B cell (primary cell): ENCODE data around the gene URB1. TPM values are rescaled to one million over a fixed set of nuclear protein-coding genes. Genes with fewer than 3 reads are reported as not detected.

Experiments
- ATAC-seq: fragments of 200-7000 bp; cut with Tn5 transposase; one replicate; pipeline ENCODE4 v1.10.0; 2021; ENCODE audit warnings: low read depth, mild to moderate bottlenecking, moderate number of reproducible peaks, moderate library complexity
- CTCF ChIA-PET: fragments of 350-600 bp; sonication (Branson Sonifier 250); formaldehyde crosslinking; loops from one replicate; lab custom pipeline; 2021; ENCODE audit warnings: antibody characterized with exemption, inconsistent platforms; lab: Charles Lee
- POLR2A ChIA-PET: fragments of 350-600 bp; sonication (Branson Sonifier 250); formaldehyde crosslinking; loops from one replicate; lab custom pipeline; 2021; ENCODE audit warnings: antibody characterized with exemption; lab: Charles Lee
- DNase-seq: peaks from one replicate; pipeline ENCODE4 v3.0.0; 2013
- H2AFZ ChIP-seq: 2 replicates; pipeline ENCODE4 v1.6.1; 2012; ENCODE audit warnings: mild to moderate bottlenecking, low read depth, low read length; ENCODE audit not compliant: insufficient read depth, poor library complexity, severe bottlenecking
- H3K27ac ChIP-seq, 2 donors: 1 replicate in 1 of 2; 2 replicates in 1 of 2; pipeline ENCODE4 v1.5.1; 2012 to 2013; ENCODE audit warnings: low read length in 2 of 2, mild to moderate bottlenecking in 2 of 2, moderate library complexity in 1 of 2
- H3K27me3 ChIP-seq, 4 experiments: fragments of 200-600 bp in 1 of 4; sonication (generic) in 1 of 4; replicated peaks in 1 of 4; 1 replicate in 2 of 4; 2 replicates in 2 of 4; pipeline versions ENCODE4 v1.6.1 to v1.7.0; 2013 to 2016; ENCODE audit warnings: low read length in 3 of 4, mild to moderate bottlenecking in 2 of 4, mixed read lengths in 1 of 4, moderate library complexity in 1 of 4; ENCODE audit not compliant: insufficient read depth in 4 of 4, control insufficient read depth in 3 of 4; ENCODE audit errors: control extremely low read depth in 1 of 4
- H3K36me3 ChIP-seq, 2 experiments: replicated peaks in 1 of 2; 1 replicate in 1 of 2; 2 replicates in 1 of 2; pipeline versions ENCODE4 v1.6.1 to v1.7.1; 2013; ENCODE audit warnings: low read length in 1 of 2; ENCODE audit not compliant: insufficient read depth in 2 of 2, control insufficient read depth in 1 of 2; ENCODE audit errors: control extremely low read depth in 1 of 2, extremely low read depth in 1 of 2
- H3K4me1 ChIP-seq, 2 donors: fragments of 200-600 bp in 1 of 2; sonication (generic) in 1 of 2; 1 replicate in 1 of 2; 2 replicates in 1 of 2; pipeline versions ENCODE4 v1.5.1 to v1.6.1; 2013 to 2017; ENCODE audit warnings: low read length in 2 of 2; ENCODE audit not compliant: control insufficient read depth in 2 of 2, insufficient read depth in 2 of 2
- H3K4me2 ChIP-seq: replicated peaks from 2 replicates; pipeline ENCODE3; 2012; ENCODE audit warnings: mild to moderate bottlenecking, low read depth, low read length; ENCODE audit not compliant: poor library complexity, severe bottlenecking
- H3K4me3 ChIP-seq, 5 experiments: fragments of 200-600 bp in 1 of 5; sonication (generic) in 1 of 5; 1 replicate in 3 of 5; 2 replicates in 2 of 5; pipeline versions ENCODE4 v1.5.1 to v1.7.0; 2011 to 2016; ENCODE audit warnings: low read length in 4 of 5, mild to moderate bottlenecking in 4 of 5, low read depth in 2 of 5, control low read depth in 1 of 5, moderate library complexity in 1 of 5; ENCODE audit not compliant: insufficient read depth in 1 of 5; ENCODE audit errors: control extremely low read depth in 1 of 5, extremely low read depth in 1 of 5
- H3K79me2 ChIP-seq: fragments of 200-600 bp; sonication (generic); one replicate; pipeline ENCODE4 v1.6.0; 2016; ENCODE audit warnings: low read length; ENCODE audit not compliant: control insufficient read depth, insufficient read depth
- H3K9ac ChIP-seq: fragments of 200-600 bp; sonication (generic); 2 replicates; pipeline ENCODE4 v1.6.1; 2017; ENCODE audit warnings: mild to moderate bottlenecking, low read length, moderate library complexity
- H3K9me3 ChIP-seq, 3 donors: one replicate each; pipeline versions ENCODE4 v1.6.1 to v1.7.1; 2013; ENCODE audit warnings: low read length in 2 of 3; ENCODE audit not compliant: control insufficient read depth in 2 of 3, insufficient read depth in 1 of 3; ENCODE audit errors: control extremely low read depth in 1 of 3
- H4K20me1 ChIP-seq: 2 replicates; pipeline ENCODE4 v1.6.0; 2012; ENCODE audit warnings: mild to moderate bottlenecking, low read length; ENCODE audit not compliant: insufficient read depth, control insufficient read depth, poor library complexity, severe bottlenecking
- H3K27ac Mint-ChIP-seq: one replicate; pipeline ENCODE4 v1.8.0; 2021; ENCODE audit warnings: mixed read lengths
- H3K27me3 Mint-ChIP-seq: one replicate; pipeline ENCODE4 v1.8.0; 2021; ENCODE audit warnings: mixed read lengths
- H3K4me1 Mint-ChIP-seq: one replicate; pipeline ENCODE4 v1.8.0; 2021; ENCODE audit warnings: mixed read lengths
- H3K4me3 Mint-ChIP-seq: one replicate; pipeline ENCODE4 v1.8.0; 2021; ENCODE audit warnings: mixed read lengths
- H3K9me3 Mint-ChIP-seq: one replicate; pipeline ENCODE4 v1.8.0; 2022; ENCODE audit warnings: mixed read lengths; ENCODE audit not compliant: insufficient read depth
- EZH2 ChIP-seq: IDR thresholded peaks from 2 replicates; pipeline ENCODE4 v1.6.1; 2012; ENCODE audit warnings: borderline replicate concordance, low read depth, mild to moderate bottlenecking, moderate library complexity, low read length; ENCODE audit not compliant: insufficient read depth, poor library complexity, severe bottlenecking
- WGBS: methylation state at CpG from one replicate; pipeline ENCODE4 v1.1.5; 2013; ENCODE audit warnings: missing lambda C conversion rate; ENCODE audit not compliant: insufficient coverage; 5-methylcytosine and 5-hydroxymethylcytosine counted together
- intact Hi-C: fragments of 100-400 bp; cut with micrococcal nuclease; formaldehyde crosslinking; loops from one replicate; pipeline ENCODE4 v1.10.0; 2022
- polyA plus RNA-seq: library from polyadenylated mRNA; depleted of rRNA; stranded (reverse); fragments of >200 nt; gene quantifications from 2 replicates; pipeline ENCODE4 v1.2.3, GENCODE V29; 2012
- total RNA-seq, 2 donors: library from RNA; stranded (reverse); fragments of 120-200 nt in 1 of 2; gene quantifications; 1 replicate in 1 of 2; 2 replicates in 1 of 2; pipeline versions ENCODE4 v1.2.3 to v1.2.4, GENCODE V29; 2013 to 2022
- TF ChIP-seq, protein P1 (sequence below): fragments of 200-600 bp; IDR thresholded peaks from one replicate; pipeline ENCODE4 v1.8.0; 2022; ENCODE audit warnings: antibody characterized with exemption, mild to moderate bottlenecking

The URB1 gene
- total and polyA plus RNA-seq, 2 donors (not counting 1 experiment from before 2014, with no cell fraction given) = 4.7 to 15.2 TPM

DNA sequence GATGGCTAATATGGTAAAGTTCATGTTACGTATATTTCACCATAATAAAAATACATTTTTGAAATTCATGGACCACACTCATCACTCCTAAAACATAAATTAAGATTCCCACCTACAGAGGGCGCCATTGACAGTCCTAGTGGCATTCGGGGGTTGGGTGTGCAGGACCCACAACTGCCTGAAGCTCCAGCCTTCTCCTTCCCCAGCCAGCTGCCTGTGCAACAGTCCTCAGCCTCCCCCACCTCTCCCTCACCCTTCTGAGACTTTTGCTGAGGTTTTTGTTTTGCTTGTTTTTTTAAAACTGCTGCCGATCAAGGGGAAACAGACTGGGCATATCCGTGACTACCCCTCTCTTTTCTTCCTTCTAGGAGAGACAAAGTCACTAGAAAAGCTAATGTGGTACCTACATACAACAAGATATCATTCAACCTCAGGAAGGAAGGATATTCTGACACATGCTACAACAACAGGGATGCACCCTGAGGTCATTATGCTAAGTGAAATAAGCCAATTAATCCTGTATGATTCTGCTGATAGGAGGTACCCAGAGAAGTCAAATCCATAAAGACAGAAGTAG, 10.5 kb upstream of the URB1 start:
- no peak overlapping the region for H3K27ac ChIP-seq
- Mint-ChIP-seq H3K4me3 (no peak overlapping the region), H3K27me3 (peaks cover 32% of the 10 kb centered on the region), H3K27ac (no peak overlapping the region), H3K4me1 (no peaks in the 10 kb centered on the region), H3K9me3 (no peaks in the 10 kb centered on the region)
- H3K4me2 ChIP-seq = no peak overlapping the region
- H2AFZ ChIP-seq = no peak overlapping the region
- TF ChIP-seq, protein P1, sequence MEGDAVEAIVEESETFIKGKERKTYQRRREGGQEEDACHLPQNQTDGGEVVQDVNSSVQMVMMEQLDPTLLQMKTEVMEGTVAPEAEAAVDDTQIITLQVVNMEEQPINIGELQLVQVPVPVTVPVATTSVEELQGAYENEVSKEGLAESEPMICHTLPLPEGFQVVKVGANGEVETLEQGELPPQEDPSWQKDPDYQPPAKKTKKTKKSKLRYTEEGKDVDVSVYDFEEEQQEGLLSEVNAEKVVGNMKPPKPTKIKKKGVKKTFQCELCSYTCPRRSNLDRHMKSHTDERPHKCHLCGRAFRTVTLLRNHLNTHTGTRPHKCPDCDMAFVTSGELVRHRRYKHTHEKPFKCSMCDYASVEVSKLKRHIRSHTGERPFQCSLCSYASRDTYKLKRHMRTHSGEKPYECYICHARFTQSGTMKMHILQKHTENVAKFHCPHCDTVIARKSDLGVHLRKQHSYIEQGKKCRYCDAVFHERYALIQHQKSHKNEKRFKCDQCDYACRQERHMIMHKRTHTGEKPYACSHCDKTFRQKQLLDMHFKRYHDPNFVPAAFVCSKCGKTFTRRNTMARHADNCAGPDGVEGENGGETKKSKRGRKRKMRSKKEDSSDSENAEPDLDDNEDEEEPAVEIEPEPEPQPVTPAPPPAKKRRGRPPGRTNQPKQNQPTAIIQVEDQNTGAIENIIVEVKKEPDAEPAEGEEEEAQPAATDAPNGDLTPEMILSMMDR = no peak
- H3K4me1 ChIP-seq = no peaks in the 10 kb centered on the region
- 10% methylated on average over 2 of the region's 5 CpGs for WGBS
- ChIA-PET CTCF (interaction anchor here (0.8 to 1.6 kb wide), 3 partner anchors 9 to 204 kb away, joined by 3 to 4 read pairs (median 3); partner anchors contain the start of gene EVA1C), POLR2A (no interaction called here)
- peaks cover 0 to 19% (median 10%) of the 10 kb centered on the region in 4 experiments for H3K27me3 ChIP-seq
- DNase-seq = peak; percentile 18
- H3K79me2 ChIP-seq = no peaks in the 10 kb centered on the region
- H3K36me3 ChIP-seq = no peaks in the 10 kb centered on the region
- H3K9ac ChIP-seq = no peak overlapping the region
- H3K9me3 ChIP-seq = peaks cover 0 to 2% (median 1%) of the 10 kb centered on the region in 3 donors
- no peaks in the 10 kb centered on the region for H4K20me1 ChIP-seq
- ATAC-seq = no peak
- intact Hi-C loops = no loop called here
- no peak overlapping the region for H3K4me3 ChIP-seq

DNA sequence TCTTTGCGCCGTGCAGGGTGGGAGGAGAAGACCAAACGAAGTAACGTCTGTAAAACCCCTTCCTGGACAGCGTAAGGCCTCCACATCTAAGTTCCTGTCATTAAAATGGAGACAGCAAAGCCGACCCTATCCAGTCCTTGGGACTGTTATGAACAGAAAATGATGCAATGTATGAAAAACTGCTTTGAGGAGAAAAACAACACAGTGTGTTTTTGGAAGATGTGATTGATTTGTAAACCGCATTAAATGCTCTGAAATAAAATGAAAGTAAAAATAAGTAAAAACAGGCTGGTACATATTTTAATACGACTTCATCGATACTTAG, 827 bp upstream of the URB1 start:
- peaks cover 1 to 4% of the 10 kb centered on the region in 2 experiments for H3K36me3 ChIP-seq
- TF ChIP-seq EZH2 = no peak
- TF ChIP-seq, protein P1 = no peak
- peaks cover 46% of the 10 kb centered on the region for H3K79me2 ChIP-seq
- intact Hi-C loops = loop anchor here (1.0 to 10.0 kb wide), 7 partner anchors 219 to 1521 kb away; partner anchors contain the start of genes ATP5PO, CFAP298, SCAF4 and SOD1
- ATAC-seq (no peak), DNase-seq (no peak)
- H3K4me3 ChIP-seq = peak overlapping the region; percentile 67 to 99 (median 95)
- H3K27ac Mint-ChIP-seq = peak overlapping the region; percentile 90
- peak overlapping the region; percentile 87 for H3K4me2 ChIP-seq
- peak overlapping the region; percentile 74 to 90 for H3K27ac ChIP-seq
- ChIA-PET CTCF (no interaction called here), POLR2A (interaction anchor here (0.7 kb wide), 1 partner anchor 220 kb away, joined by 3 read pairs; no protein-coding TSS in a partner anchor)
- peaks cover 17% of the 10 kb centered on the region for H3K27me3 Mint-ChIP-seq
- peaks cover 0 to 9% (median 0%) of the 10 kb centered on the region in 3 donors for H3K9me3 ChIP-seq
- H3K9ac ChIP-seq = peak overlapping the region; percentile 91
- H3K4me1 ChIP-seq = peaks cover 18 to 24% of the 10 kb centered on the region in 2 donors
- peak overlapping the region; percentile 92 for H3K4me3 Mint-ChIP-seq
- peaks cover 0 to 16% (median 7%) of the 10 kb centered on the region in 4 experiments for H3K27me3 ChIP-seq
- H4K20me1 ChIP-seq = peaks cover 18% of the 10 kb centered on the region
- H3K4me1 Mint-ChIP-seq = peaks cover 38% of the 10 kb centered on the region
- no peaks in the 10 kb centered on the region for H3K9me3 Mint-ChIP-seq
- 46% methylated on average over 6 of the region's 9 CpGs for WGBS
- H2AFZ ChIP-seq = peak overlapping the region; percentile 97
